SK-MEL-5 (cell line): ENCODE data around the gene APBB2. TPM values are rescaled to one million over a fixed set of nuclear protein-coding genes. Genes with fewer than 3 reads are reported as not detected.
A peak's percentile ranks its signal among the peaks of the same experiment; 100 is the strongest.

Source experiments
- DNase-seq: peaks from one replicate; pipeline ENCODE4 v3.0.0-alpha.2; 2016; ENCODE audit warnings: low read depth, low spot score
- in situ Hi-C: cut with HindIII; loops from 2 replicates; pipeline ENCODE4 v1.10.0; 2016; ENCODE audit warnings: low sequenced_read_pairs, high pct_unique_total_duplicates, low pct_unique_long_range_greater_than_20kb
- total RNA-seq: library from RNA; depleted of rRNA; stranded (reverse); fragments of >200 nt; shearing (Covaris generic); gene quantifications from 2 replicates; pipeline ENCODE4 v1.2.3, GENCODE V29; 2014

APBB2 gene
- total RNA-seq, 1 experiment from 2014 or later = 10.9 TPM

GRCh38 chr4:41202356-41202755, 12.0 kb downstream of the APBB2 start:
- in situ Hi-C loops = no loop called here
- DNase-seq = no peak

GRCh38 chr4:41200486-41201017, 13.8 kb downstream of the APBB2 start:
- in situ Hi-C loops = no loop called here
- DNase-seq = no peak

GRCh38 chr4:41199788-41200187, 14.6 kb downstream of the APBB2 start:
- DNase-seq = peak; percentile 33
- in situ Hi-C loops = no loop called here

GRCh38 chr4:41197996-41198395, 16.3 kb downstream of the APBB2 start:
- in situ Hi-C loops = no loop called here
- no peak for DNase-seq

- in situ Hi-C loops = no loop called here
Observed at GRCh38 chr4:41197495-41197894, 16.8 kb downstream of the APBB2 start.

GRCh38 chr4:41196633-41197332, 17.6 kb downstream of the APBB2 start:
- in situ Hi-C loops = no loop called here
- no peak for DNase-seq

More at GRCh38 chr4:41197495-41197894, 16.8 kb downstream of the APBB2 start:
- DNase-seq = no peak

- DNase-seq = no peak
- in situ Hi-C loops = no loop called here
Observed at GRCh38 chr4:41192136-41192535, 22.2 kb downstream of the APBB2 start.

- in situ Hi-C loops = no loop called here
- no peak for DNase-seq
Observed at GRCh38 chr4:41189666-41190065, 24.7 kb downstream of the APBB2 start.

GRCh38 chr4:41189076-41189475, 25.3 kb downstream of the APBB2 start:
- no peak for DNase-seq
- in situ Hi-C loops = no loop called here

- no peak for DNase-seq
- in situ Hi-C loops = no loop called here
Observed at GRCh38 chr4:41185614-41186592, 28.4 kb downstream of the APBB2 start.

GRCh38 chr4:41184009-41184408, 30.3 kb downstream of the APBB2 start:
- in situ Hi-C loops = no loop called here
- DNase-seq = no peak

GRCh38 chr4:41183021-41183553, 31.3 kb downstream of the APBB2 start:
- DNase-seq = no peak
- in situ Hi-C loops = no loop called here

- in situ Hi-C loops = no loop called here
- no peak for DNase-seq
Observed at GRCh38 chr4:41181037-41181436, 33.3 kb downstream of the APBB2 start.

GRCh38 chr4:41179498-41180195, 34.7 kb downstream of the APBB2 start:
- DNase-seq = no peak
- in situ Hi-C loops = no loop called here

- in situ Hi-C loops = no loop called here
- peak; percentile 38 for DNase-seq
Observed at GRCh38 chr4:41178372-41179370, 35.7 kb downstream of the APBB2 start.

- in situ Hi-C loops = no loop called here
- DNase-seq = no peak
Observed at GRCh38 chr4:41177016-41177415, 37.3 kb downstream of the APBB2 start.

- in situ Hi-C loops = no loop called here
- DNase-seq = no peak
Observed at GRCh38 chr4:41176340-41176739, 38.0 kb downstream of the APBB2 start.
